ENCODE results near the gene FBF1. TPM values are rescaled to one million over a fixed set of nuclear protein-coding genes. Genes with fewer than 3 reads are reported as not detected.
A peak's percentile ranks its signal among the peaks of the same experiment; 100 is the strongest.

FBF1 gene
- total and polyA plus RNA-seq, 12 donors = 3.1 to 87.6 (median 17.4) TPM

- WGBS, 4 donors = 84 to 100% (median 89%) methylated on average over 1 to 6 of the region's 6 CpGs
- H3K27me3 ChIP-seq = no peaks in the 10 kb centered on the region
- H3K36me3 ChIP-seq (replicated peaks in 1 of 2) = peaks cover 0 to 4% of the 10 kb centered on the region in 2 donors
- no peak for TF ChIP-seq CTCF (IDR thresholded peaks at IDR 0.05)
- no peak for TF ChIP-seq POLR2A (IDR thresholded peaks at IDR 0.05)
- DNase-seq = no peak
- intact Hi-C loops (cut with DNase I) = no loop called here
- H3K4me3 ChIP-seq = no peak overlapping the region
- H3K27ac ChIP-seq = no peak overlapping the region
- H3K4me1 ChIP-seq (replicated peaks in 1 of 2) = no peaks in the 10 kb centered on the region
- no peaks in the 10 kb centered on the region for H3K9me3 ChIP-seq (replicated peaks in 1 of 3)
Observed at GRCh38 chr17:75910699-75911098, 30.1 kb downstream of the FBF1 start.

- no peaks in the 10 kb centered on the region for H3K27me3 ChIP-seq
- peaks cover 0 to 4% of the 10 kb centered on the region in 2 donors for H3K36me3 ChIP-seq (replicated peaks in 1 of 2)
- intact Hi-C loops (cut with DNase I) = loop anchor here in 1 of 2 donors (5.0 kb wide), 1 partner anchor 92 kb away; the partner anchor contains the start of gene CDK3
- TF ChIP-seq POLR2A (IDR thresholded peaks at IDR 0.05) = no peak
- no peak for TF ChIP-seq CTCF (IDR thresholded peaks at IDR 0.05)
- peaks cover 0 to 5% of the 10 kb centered on the region in 2 donors for H3K4me1 ChIP-seq (replicated peaks in 1 of 2)
- no peak overlapping the region for H3K27ac ChIP-seq
- 75 to 92% (median 89%) methylated on average over 6 to 11 of the region's 11 CpGs for WGBS, 4 donors
- H3K9me3 ChIP-seq (replicated peaks in 1 of 3) = no peaks in the 10 kb centered on the region
- peak in 1 of 7 donors; percentile 60 for DNase-seq
- no peak overlapping the region for H3K4me3 ChIP-seq
Observed at GRCh38 chr17:75909812-75910274, 31.0 kb downstream of the FBF1 start.

GRCh38 chr17:75909051-75909811, 31.6 kb downstream of the FBF1 start:
- WGBS, 4 donors = 83 to 94% (median 89%) methylated on average over 12 to 14 of the region's 14 CpGs
- DNase-seq = no peak
- Histone ChIP-seq H3K9me3 (replicated peaks in 1 of 3) (no peaks in the 10 kb centered on the region), H3K4me3 (no peak overlapping the region), H3K27ac (no peak overlapping the region), H3K36me3 (replicated peaks in 1 of 2) (peaks cover 0 to 4% of the 10 kb centered on the region in 2 donors), H3K27me3 (no peaks in the 10 kb centered on the region), H3K4me1 (replicated peaks in 1 of 2) (peaks cover 0 to 6% of the 10 kb centered on the region in 2 donors)
- TF ChIP-seq CTCF (IDR thresholded peaks at IDR 0.05) (no peak), POLR2A (IDR thresholded peaks at IDR 0.05) (no peak)
- intact Hi-C loops (cut with DNase I) = loop anchor here in 1 of 2 donors (5.0 kb wide), 1 partner anchor 93 kb away; the partner anchor contains the start of gene CDK3

- no peaks in the 10 kb centered on the region for H3K27me3 ChIP-seq
- H3K4me1 ChIP-seq (replicated peaks in 1 of 2) = peaks cover 9 to 12% of the 10 kb centered on the region in 2 donors
- peaks cover 0 to under 1% of the 10 kb centered on the region in 2 donors for H3K36me3 ChIP-seq (replicated peaks in 1 of 2)
- DNase-seq = no peak
- no peak overlapping the region for H3K4me3 ChIP-seq
- TF ChIP-seq CTCF (IDR thresholded peaks at IDR 0.05) (no peak), POLR2A (IDR thresholded peaks at IDR 0.05) (no peak)
- no peak overlapping the region for H3K27ac ChIP-seq
- WGBS, 4 donors = 84 to 87% (median 85%) methylated on average over 6 of the region's 6 CpGs
- intact Hi-C loops (cut with DNase I) = loop anchor here in 1 of 2 donors (5.0 kb wide), 1 partner anchor 94 kb away; the partner anchor contains the start of gene CDK3
- no peaks in the 10 kb centered on the region for H3K9me3 ChIP-seq (replicated peaks in 1 of 3)
Observed at GRCh38 chr17:75908201-75908600, 32.6 kb downstream of the FBF1 start.

Measured in adrenal gland (tissue), 12 donors.